ENCODE measurements around the gene MLLT10.
"Not testable (repeated sequence)": the region's sequence is repeated elsewhere in the genome, so short reads cannot be mapped to it uniquely, and the experiment has no call there.

Gene MLLT10

DNA sequence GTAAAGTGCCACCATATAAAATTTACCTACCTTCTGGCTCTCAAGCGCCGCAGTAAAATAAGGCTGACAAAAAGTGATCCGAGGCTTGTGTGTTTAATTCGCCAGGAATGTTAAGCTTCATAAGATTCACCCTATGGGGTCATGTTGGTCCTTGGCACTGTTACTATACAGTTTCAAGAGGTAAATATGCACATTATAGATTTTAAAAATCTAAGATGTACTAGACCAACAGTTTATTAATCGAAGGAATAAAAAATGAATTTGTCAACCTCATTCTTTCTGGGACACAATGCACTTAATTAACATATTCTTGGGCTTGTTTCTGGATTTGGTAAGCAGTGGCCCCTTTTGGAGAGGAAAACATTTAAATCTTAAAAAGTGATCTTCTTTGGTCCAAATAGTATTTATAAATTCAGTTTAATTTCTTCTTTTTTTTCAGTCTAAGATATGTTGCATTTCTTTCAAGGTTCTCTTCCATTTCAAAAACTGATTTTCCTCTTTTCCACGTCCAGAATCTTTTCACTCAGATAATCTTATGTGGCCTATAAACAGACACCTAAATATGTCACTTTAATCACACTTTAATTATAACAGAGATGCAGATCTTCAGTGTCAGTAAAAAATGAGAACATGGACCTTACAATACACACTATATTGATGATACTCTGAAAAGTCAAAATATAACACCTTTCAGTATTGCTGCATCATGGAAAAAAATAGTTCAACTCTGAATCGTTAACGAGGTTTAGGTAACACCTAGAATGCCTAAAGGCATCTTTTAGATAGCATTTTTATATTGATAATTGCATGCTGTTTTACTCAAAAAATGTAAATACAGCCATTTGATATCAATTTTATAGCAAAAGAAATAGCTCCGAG lies 4.8 kb upstream of the MLLT10 start:
- no peak for DNase-seq

DNA sequence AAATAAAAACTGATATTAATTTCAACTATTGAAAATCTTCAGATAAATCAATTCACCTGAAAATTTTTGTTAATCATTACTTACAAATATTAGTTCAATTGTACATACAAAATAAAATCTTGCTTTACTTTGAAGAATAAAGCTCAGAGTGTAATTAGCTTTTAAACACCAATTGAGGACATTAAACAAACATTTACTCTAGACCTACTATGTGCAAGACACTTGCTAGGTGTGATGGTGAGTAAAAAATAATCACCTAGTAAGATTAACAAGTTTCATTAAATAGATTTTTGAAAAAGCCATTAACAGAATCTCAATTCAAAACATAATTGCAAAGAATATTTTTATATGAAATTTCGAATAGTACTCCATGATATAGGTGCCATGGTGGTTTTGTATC lies 3.9 kb upstream of the MLLT10 start:
- no peak for DNase-seq

DNA sequence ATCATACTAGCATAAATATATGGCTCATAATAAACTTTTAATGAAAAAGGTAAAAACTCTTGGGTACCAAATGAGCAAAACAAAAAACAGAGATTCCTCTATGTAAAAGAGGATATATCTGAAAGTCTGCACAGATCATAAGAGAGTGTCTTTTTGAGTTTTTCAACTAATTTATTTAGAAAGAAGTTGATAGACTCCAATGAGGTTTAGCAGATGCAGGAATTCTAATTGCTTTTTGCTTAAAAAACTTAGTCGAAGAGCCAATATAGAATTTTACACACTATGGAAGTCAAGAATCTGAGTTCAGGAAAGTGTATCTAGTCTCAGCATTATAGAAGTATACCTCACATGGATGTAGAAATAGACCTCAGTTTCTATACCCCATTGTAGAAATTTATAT lies 3.4 kb upstream of the MLLT10 start:
- no peak for DNase-seq

DNA sequence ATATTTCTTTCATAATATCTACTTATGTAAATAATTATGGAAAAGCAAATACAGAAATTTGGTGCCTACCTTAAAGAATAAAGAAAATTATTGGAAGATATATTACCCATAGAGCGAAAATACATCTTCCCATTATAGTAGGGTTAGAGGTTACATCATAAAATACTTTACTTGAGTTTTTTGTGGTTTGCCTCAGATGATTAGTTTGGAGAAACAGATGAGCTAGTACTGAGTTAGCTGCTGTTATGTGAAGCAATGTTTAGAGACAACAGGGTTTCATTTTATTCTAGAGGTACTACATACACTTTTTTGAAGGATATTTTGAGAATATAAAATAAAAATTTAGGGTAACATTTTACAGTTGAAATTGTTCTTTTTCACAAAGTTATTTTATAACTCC lies 2.9 kb upstream of the MLLT10 start:
- no peak for DNase-seq

DNA sequence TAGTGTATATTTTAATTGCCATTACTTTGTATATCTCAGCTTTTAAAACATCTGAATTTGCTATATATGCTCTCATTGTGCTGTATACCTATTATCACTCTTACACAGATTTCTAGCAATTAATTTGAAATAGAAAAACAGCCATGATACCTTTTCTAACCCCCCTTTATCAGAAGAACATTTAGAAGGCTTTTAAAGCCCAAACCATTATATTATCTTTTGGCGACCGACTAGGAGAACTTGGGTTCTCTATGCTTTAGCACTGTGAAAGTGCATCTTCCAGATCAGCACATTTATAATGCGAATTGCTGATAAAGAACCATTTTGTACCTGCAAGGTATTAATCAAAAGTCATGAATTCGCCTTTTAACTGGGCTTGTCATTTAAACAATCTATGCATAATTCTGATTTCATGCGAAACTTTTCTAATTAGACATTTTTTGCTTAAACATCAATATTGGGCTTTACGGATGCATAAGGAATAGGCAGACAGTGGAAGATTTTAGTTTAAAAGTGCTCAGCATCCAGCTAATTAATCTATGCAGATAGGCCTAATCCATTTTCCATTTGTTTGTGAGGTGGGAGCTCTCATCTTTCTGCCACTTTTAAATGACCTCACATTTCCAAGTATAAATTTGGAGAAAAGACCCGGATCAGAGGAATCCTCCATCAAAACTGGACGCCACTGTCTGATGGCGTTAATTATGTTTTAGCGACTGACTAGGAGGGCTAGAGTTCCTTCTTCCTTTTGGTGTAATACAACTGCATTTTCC lies 1.2 kb upstream of the MLLT10 start:
- DNase-seq: no peak

DNA sequence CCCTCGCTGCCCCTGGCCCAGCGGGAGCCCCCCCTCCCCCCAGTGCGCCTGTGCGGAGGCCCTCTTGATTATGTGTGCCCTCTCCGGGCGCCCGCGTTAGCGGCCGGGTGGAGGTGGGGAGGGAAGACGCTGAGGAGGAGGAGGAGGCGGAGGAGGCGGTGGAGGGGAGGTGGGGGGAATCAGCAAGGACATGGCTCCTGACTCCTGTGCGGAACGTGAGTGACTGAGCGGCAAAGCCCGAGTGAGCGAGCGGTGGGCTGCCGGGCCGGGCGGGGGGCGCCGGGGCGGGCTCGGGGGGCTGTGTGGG lies 201 bp downstream of the MLLT10 start:
- no peak for DNase-seq

DNA sequence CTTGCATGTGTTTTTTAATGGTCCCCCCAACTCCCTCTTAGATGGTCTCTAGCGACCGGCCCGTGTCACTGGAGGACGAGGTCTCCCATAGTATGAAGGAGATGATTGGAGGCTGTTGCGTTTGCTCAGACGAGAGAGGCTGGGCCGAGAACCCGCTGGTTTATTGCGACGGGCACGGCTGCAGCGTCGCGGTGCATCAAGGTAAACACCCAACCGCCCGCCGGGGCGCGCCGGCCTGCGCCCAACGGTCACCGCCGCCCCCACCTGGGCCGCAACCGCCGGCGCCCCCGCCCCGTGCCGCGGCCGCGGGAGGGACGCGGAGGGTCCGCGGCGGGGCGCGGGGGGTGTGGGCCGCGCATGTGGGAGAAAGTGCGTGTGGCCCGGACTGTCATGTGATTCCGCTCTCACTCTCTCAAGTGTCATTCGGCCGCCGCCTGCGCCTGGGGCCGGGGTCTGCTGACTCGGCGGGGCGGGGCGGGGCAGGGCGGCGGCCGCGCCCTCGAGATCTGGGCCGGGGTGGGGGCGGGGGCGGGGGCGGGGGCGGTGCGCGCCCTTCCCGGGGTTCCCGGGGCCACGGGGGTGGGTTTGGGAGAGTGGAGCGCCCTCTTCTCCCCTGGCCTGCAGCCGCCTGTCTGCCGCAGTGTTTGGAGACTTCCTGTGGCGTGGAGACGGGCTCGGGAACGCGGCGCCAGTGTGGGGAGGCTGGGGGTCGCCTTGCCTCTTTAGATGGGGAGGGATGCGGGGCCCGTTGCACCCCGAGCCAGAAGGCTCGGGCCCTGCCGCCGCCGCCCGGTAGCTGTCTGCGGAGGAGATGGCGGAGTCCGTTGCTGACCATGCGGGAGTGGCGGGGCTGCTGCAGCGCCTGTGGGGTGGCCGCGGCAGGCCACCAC lies 817 bp downstream of the MLLT10 start:
- no peak for DNase-seq

DNA sequence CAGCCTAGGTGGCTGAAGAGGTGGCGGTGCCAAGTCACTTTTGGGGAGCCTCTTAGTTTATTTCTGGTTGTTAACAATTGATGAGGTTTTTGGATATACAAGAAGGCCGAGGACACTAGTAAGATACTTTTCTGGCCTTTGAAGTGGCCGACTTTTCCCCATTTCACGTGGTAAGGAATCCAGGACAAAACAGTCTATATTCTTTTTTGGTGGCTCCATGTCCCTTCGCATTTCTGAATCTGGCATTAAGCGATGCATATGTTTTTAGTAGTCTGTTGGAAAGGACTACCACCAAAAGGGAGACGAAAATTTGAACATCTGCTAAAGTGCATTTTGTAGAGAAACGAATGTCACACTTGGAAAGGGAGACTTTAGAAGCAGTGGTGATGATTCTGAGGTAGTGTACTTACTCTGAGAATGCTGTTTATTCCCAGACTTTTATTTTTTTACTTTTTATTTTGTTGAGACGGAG lies 1.5 kb downstream of the MLLT10 start:
- DNase-seq: no peak

DNA sequence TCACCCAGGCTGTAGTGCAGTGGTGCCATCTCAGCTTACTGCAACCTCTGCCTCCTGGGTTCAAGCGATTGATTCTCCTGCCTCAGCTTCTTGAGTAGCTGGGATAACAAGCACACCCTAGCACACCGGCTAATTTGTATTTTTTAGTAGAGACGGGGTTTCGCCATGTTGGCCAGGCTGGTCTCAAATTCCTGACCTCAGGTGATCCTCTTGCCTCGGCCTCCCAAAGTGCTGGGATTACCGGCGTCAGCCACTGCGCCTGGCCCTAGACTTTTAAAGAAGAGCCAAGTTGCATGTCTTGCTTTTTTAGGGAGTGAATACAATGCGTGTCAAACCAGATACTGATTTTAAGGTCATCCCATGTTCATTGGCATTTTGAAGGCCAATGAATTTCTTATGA lies 1.9 kb downstream of the MLLT10 start:
- DNase-seq: not testable (repeated sequence)

DNA sequence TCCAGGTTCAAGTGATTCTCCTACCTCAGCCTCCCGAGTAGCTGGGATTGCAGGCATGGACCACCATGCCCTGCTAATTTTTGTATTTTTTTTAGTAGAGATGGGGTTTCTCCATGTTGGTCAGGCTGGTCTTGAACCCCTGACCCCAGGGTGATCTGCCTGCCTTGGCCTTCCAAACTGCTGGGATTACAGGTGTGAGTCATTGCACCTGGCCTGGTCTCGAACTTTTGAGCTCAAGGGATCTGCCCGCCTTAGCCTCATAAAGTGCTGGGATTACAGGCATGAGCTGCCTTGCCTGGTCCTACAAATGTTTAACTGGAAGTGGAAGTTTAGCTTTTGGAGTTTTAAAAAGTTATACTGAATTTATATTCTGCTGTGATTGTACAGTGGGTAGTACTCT lies 2.8 kb downstream of the MLLT10 start:
- DNase-seq: no peak

DNA sequence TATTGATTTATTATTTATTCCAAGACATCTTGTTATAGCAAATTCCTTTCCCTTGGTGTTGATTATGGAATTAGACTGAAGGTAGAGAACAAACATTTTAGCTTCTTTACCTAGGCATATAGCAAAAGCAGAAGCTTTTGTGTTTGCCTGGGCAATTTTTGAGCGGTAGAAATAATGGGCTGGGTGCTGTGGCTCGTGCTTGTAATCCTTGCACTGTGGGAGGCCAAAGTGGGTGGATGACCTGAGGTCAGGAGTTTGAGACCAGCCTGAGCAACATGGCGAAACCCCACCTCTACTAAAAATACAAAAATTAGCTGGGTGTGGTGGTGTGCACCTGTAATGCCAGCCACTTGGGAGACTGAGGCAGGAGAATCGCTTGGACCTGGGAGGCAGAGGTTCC lies 6.7 kb downstream of the MLLT10 start:
- not testable (repeated sequence) for DNase-seq

DNA sequence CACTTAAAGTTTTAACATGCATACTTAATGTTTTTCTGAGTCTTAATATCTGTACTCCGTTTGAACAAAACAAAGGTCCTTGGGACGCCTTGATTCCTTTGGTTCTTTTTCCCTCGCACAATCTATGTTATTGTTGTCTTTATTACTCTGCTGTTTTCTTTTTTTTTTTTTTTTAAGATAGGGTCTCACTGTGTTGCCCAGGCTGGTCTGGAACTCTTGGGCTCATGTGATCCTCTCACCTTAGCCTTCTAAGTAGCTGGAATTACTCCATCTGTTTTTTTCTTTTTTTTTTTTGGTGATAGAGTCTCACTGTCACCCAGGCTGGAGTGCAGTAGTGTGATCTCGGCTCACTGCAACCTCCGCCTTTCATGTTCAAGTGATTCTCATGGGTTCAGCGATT lies 13.2 kb downstream of the MLLT10 start:
- DNase-seq: no peak

DNA sequence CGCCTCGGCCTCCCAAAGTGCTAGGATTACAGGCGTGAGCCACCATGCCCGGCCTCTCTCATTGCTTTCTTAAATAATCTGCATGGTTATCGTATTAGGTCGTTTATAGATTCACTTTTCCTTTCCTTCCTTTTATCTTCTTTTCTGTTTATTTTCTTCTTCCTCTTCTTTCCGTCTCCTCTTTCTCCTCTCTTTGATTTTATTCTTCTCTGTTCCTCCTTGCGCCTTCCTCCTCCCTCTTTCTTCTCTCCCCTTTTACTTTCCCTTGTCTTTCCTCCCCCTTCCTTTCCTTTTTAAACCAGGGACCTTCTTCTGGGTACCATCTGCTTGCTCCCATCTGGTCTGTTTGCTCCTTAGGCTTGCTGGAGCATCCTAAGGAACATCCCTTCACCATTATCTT lies 18.6 kb downstream of the MLLT10 start:
- no peak for DNase-seq

DNA sequence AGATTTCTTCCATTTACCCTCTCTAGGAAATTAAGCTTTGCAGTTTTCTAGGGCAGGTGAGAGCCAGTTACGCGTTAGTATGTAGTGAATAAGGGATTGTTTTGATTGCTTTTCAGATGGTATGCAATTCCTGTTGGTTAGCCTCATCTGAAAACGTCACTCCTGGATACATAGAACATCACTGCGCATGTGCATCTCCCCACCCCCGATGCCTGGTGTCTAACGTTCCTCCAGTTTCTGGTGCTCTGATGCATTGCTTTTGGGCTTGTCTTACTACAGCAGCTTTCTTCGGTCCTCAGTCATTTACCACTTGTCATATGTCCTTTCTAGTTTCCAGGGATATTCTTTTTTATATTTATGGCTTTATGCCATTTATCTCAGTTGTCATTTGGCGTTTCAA lies 22.5 kb downstream of the MLLT10 start:
- DNase-seq: no peak

DNA sequence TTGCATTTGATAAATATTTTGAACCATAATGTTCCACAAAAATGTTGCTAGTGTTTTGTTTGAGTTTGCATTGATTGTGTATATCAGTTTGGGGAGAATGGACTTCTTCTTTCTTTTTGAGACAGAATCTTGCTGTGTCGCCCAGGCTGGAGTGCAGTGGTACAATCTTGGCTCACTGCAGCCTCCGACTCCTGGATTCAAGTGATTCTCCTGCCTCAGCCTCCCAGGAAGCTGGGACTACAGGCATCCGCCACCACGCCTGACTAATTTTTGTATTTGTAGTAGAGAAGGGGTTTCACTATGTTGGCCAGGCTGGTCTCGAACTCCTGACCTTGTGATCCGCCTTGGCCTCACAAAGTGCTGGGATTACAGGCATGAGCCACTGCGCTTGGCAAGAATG lies 25.0 kb downstream of the MLLT10 start:
- DNase-seq: not testable (repeated sequence)

DNA sequence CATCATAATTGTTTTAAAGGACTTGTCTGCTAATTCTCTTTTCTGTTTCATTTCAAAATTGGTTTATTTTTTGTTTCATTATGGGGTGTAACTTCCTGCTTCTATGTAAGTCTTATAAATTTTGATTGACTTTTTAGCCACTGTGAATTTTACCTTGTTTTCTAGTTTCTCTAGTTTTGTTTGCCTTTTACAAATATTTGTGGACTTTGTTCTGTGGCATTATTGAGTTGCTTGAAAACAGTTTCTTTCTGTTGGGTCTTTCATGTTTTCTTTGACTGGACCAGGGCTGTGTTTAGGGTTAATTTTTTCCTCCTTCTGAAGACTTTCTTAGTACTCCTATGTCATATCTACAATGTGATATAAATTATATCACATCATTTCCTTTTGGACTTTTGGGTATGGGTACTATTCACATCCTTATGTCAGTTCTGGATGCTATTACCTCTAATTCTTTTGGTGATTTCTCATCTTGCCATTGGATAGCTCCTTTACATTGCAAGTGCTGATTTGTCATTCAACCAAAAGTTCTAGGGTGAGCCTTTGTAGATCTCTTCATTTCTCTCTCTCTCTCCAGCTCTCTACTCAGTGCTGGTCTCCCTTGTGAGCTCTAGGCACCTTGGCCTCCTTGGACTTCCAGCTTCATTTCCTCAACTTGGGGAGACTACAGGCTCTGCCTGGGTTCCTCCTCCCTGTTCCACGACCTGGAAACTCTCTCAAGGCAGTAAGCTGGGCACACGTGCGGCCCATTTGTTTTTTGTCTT lies 36.9 kb downstream of the MLLT10 start:
- DNase-seq: no peak

DNA sequence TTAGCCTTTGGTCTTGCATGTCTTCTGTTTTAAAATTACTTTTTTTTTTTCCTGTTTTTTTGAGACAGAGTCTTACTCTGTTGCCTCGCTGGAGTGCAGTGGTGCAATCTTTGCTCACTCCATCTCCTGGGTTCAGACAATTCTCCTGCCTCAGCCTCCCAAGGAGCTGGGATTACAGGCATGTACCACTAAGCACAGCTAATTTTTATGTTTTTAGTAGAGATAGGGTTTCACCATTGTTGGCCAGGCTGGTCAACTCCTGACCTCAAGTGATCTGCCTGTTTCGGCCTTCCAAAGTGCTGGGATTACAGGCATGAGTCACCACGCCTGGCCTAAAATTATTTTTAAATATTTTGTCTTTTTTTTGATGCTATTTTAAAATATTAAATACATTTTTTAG lies 38.5 kb downstream of the MLLT10 start:
- DNase-seq: no peak

DNA sequence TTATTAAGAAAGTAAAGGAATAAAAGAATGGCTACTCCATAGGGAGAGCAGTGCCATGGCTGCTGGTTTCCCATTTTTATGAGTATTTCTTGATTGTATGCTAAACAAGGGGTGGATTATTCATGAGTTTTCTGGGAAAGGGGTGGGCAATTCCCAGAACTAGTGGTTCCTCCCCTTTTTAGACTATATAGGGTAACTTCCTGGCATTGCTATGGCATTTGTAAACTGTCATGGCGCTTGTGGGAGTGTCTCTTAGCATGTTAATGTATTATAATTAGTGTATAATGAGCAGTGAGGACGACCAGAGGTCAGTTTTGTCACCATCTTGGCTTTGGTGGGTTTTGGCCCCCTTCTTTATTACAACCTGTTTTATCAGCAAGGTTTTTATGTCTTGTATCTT lies 40.5 kb downstream of the MLLT10 start:
- DNase-seq: not testable (repeated sequence)

DNA sequence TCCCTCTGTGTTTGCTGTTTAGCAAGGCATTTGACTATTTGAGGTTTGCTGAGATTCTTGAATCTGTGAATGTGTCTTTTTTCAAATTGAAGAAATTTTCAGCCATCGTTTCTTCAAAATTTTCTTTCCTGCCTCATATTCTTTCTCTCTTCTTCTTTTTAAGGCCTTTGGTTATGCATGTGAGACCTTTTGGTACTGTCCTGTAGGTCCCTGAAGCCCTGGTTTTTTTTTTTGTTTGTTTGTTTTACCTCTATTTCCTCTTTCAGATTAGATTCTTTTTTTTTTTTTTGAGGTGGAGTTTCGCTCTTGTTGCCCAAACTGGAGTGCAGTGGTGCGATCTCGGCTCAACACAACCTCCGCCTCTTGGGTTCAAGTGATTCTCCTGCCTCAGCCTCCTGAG lies 45.3 kb downstream of the MLLT10 start:
- no peak for DNase-seq

DNA sequence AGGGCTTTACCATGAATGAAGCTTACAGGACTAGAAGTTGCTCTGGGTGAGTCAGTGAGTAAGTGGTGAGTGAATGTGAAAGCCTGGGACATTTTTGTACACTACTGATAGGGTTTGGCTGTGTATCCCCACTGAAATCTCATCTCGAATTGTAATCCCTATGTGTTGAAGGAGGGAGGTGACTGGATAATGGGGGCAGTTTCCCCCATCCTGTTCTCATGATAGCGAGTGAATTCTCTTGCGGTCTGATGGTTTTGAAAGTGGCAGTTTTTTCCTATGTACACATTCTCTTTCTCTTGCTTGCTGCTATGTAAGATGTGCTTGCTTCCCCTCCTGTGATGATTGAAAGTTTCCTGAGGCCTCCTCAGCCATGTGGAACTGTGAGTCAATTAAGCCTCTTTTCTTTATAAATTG lies 47.4 kb downstream of the MLLT10 start:
- not testable (repeated sequence) for DNase-seq

DNA sequence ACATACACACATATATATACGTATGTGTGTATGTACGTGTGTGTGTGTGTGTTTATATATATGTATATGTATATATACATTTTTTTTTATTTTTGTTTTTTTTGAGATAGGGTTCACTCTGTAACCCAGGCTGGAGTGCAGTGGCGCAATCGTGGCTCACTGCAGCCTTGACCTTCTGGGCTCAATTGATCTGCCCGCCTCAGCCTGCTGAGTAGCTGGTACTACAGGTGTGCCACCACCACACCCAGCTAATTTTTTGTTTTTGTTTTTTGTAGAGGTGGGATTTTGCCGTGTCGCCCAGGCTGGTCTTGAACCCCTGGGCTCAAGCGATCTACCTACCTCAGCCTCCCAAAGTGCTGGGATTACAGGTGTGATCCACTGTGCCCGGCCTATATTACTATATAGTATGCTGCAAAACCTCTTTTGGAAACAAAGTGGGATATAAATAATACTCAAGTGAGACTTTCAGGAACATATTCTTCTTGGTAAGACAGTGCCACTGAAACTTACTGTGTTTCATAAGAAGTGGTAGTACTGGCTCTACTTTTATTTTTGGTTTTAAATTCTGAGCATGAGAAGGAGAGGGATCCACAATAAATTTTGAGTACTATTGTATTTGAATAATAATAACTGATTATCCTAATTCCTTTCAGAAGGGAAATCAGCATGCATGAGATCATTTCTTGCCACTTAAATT lies 51.0 kb downstream of the MLLT10 start:
- DNase-seq: no peak

DNA sequence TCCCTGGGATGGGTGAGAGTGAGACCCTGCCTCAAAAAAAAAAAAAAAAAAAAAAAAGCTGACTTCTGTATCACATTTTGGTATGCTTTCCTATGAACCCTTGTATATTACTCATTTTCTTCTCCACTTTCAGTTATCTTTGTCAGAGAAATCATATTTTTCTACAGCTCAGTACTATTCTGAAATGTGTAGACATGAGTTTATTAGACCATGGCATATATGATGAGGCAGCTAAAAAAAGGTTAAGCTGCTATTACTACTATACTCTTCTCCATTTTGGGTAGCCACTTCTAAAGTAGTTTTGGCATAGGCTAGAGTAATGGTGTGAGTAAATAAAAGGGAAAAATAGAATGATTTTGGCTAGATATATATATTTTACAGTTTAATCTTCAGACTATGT lies 53.4 kb downstream of the MLLT10 start:
- no peak for DNase-seq
